HepG2 (cell line): ENCODE results near the gene SIK3. TPM values are rescaled to one million over a fixed set of nuclear protein-coding genes. Genes with fewer than 3 reads are reported as not detected.

Experiments
- CEBPB ChIP-seq: IDR thresholded peaks from 2 replicates; pipeline ENCODE4 v1.6.1; 2011; ENCODE audit warnings: low read depth, low read length, improper control_type of control experiment, borderline replicate concordance
- MAFF ChIP-seq: IDR thresholded peaks from 2 replicates; pipeline ENCODE4 v1.6.1; 2011; ENCODE audit warnings: low read depth, low read length, improper control_type of control experiment
- ZFP82 ChIP-seq: sonication (generic); formaldehyde crosslinking; IDR thresholded peaks from 2 replicates; pipeline ENCODE4 v1.5.1; 2020; ENCODE audit warnings: mild to moderate bottlenecking, missing genetic modification reagents, borderline replicate concordance
- ZNF121 ChIP-seq: sonication (generic); formaldehyde crosslinking; IDR thresholded peaks from 2 replicates; pipeline ENCODE4 v1.5.0; 2020; ENCODE audit warnings: mild to moderate bottlenecking, missing genetic modification reagents
- ZNF33B ChIP-seq: sonication (generic); formaldehyde crosslinking; IDR thresholded peaks from 2 replicates; pipeline ENCODE4 v1.5.1; 2020; ENCODE audit warnings: mild to moderate bottlenecking, missing genetic modification reagents
- polyA plus RNA-seq, 8 experiments: library from polyadenylated mRNA; depleted of rRNA in 3 of 8; stranded (reverse) in 7 of 8; unstranded in 1 of 8; fragments of >200 nt; fragmentation: Illumina TruSeq in 4 of 8; extraction: Trizol in 4 of 8; gene quantifications; 2 replicates each; pipeline versions ENCODE4 v1.2.1 to v1.2.3, GENCODE V29; 2011 to 2016; ENCODE audit warnings: low read depth in 4 of 8, missing spikeins in 1 of 8, mixed read lengths in 1 of 8; ENCODE audit not compliant: insufficient read depth in 1 of 8
- total RNA-seq, 5 experiments: library from RNA; depleted of rRNA; stranded (reverse); fragments of >200 nt; fragmentation: Illumina TruSeq; extraction: Trizol; gene quantifications; 2 replicates each; pipeline ENCODE4 v1.2.3, GENCODE V29; 2016; ENCODE audit warnings: low read depth in 1 of 5
- TF ChIP-seq, protein P1 (sequence below): sonication (generic); formaldehyde crosslinking; IDR thresholded peaks from 2 replicates; pipeline ENCODE4 v1.4.0; 2020; ENCODE audit warnings: missing genetic modification reagents, borderline replicate concordance
- TF ChIP-seq, protein P2 (sequence below): sonication (generic); formaldehyde crosslinking; IDR thresholded peaks from 2 replicates; pipeline ENCODE4 v1.4.0; 2020; ENCODE audit warnings: missing genetic modification reagents, mild to moderate bottlenecking, borderline replicate concordance
- TF ChIP-seq, protein P3 (sequence below): sonication (generic); formaldehyde crosslinking; IDR thresholded peaks from 2 replicates; pipeline ENCODE4 v1.5.0; 2020; ENCODE audit warnings: mild to moderate bottlenecking, missing genetic modification reagents, moderate library complexity

The SIK3 gene
- total and polyA plus RNA-seq, 2 of the 13 experiments (the other 11 are each of a cell fraction or from before 2014, with no cell fraction given), result 5.7 to 9.8 TPM

DNA sequence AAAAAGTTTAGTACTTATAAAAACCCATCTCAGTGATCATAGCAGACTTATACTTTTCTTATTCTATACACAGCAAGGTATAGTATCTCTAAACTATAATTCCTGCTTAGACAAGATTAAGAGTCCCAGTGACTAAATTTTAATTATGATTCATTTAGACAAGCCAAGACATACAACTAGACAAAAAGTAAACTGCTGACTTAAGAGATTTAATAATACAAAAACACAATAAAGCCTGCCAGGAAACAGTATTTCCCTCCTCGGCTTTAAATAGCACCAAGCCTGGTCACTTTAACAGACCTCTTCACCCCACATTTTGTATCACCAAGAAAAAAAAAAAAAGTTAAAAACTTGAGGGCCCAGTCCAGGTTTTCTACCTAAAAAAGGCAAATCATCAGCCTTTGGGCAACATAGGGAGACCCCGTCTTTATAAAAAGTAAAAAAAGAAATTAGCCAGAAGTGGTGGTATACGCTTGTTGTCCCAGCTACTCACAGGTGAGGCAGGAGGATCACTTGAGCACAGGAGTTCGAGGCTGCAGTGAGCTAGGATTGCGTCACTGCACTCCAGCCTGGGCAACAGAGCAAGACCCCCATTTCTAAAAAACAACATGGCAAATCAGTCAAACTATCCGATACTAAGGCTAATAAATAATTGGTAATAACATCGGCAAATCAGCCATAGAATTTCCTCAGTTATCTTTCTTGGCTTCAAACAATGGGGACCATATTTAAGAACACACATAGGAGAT lies 53.8 kb downstream of the SIK3 start (continued):
- TF ChIP-seq, protein P1, sequence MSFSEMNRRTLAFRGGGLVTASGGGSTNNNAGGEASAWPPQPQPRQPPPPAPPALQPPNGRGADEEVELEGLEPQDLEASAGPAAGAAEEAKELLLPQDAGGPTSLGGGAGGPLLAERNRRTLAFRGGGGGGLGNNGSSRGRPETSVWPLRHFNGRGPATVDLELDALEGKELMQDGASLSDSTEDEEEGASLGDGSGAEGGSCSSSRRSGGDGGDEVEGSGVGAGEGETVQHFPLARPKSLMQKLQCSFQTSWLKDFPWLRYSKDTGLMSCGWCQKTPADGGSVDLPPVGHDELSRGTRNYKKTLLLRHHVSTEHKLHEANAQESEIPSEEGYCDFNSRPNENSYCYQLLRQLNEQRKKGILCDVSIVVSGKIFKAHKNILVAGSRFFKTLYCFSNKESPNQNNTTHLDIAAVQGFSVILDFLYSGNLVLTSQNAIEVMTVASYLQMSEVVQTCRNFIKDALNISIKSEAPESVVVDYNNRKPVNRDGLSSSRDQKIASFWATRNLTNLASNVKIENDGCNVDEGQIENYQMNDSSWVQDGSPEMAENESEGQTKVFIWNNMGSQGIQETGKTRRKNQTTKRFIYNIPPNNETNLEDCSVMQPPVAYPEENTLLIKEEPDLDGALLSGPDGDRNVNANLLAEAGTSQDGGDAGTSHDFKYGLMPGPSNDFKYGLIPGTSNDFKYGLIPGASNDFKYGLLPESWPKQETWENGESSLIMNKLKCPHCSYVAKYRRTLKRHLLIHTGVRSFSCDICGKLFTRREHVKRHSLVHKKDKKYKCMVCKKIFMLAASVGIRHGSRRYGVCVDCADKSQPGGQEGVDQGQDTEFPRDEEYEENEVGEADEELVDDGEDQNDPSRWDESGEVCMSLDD (CRISPR knock-in tag), result no peak
- TF ChIP-seq, protein P2, sequence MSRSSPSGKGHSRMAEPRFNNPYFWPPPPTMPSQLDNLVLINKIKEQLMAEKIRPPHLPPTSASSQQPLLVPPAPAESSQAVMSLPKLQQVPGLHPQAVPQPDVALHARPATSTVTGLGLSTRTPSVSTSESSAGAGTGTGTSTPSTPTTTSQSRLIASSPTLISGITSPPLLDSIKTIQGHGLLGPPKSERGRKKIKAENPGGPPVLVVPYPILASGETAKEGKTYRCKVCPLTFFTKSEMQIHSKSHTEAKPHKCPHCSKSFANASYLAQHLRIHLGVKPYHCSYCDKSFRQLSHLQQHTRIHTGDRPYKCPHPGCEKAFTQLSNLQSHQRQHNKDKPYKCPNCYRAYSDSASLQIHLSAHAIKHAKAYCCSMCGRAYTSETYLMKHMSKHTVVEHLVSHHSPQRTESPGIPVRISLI (CRISPR knock-in tag), result no peak
- TF ChIP-seq ZNF33B (CRISPR knock-in tag) (no peak), ZNF121 (peak; percentile 92), CEBPB (peak; percentile 48; the same call in 1 of the 2 replicates), ZFP82 (CRISPR knock-in tag) (no peak), MAFF (peak; percentile 62; the same call in 1 of the 2 replicates)
- TF ChIP-seq, protein P3, sequence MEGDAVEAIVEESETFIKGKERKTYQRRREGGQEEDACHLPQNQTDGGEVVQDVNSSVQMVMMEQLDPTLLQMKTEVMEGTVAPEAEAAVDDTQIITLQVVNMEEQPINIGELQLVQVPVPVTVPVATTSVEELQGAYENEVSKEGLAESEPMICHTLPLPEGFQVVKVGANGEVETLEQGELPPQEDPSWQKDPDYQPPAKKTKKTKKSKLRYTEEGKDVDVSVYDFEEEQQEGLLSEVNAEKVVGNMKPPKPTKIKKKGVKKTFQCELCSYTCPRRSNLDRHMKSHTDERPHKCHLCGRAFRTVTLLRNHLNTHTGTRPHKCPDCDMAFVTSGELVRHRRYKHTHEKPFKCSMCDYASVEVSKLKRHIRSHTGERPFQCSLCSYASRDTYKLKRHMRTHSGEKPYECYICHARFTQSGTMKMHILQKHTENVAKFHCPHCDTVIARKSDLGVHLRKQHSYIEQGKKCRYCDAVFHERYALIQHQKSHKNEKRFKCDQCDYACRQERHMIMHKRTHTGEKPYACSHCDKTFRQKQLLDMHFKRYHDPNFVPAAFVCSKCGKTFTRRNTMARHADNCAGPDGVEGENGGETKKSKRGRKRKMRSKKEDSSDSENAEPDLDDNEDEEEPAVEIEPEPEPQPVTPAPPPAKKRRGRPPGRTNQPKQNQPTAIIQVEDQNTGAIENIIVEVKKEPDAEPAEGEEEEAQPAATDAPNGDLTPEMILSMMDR (CRISPR knock-in tag), result no peak
